ENCODE results near the gene SEMA3E.

DNA sequence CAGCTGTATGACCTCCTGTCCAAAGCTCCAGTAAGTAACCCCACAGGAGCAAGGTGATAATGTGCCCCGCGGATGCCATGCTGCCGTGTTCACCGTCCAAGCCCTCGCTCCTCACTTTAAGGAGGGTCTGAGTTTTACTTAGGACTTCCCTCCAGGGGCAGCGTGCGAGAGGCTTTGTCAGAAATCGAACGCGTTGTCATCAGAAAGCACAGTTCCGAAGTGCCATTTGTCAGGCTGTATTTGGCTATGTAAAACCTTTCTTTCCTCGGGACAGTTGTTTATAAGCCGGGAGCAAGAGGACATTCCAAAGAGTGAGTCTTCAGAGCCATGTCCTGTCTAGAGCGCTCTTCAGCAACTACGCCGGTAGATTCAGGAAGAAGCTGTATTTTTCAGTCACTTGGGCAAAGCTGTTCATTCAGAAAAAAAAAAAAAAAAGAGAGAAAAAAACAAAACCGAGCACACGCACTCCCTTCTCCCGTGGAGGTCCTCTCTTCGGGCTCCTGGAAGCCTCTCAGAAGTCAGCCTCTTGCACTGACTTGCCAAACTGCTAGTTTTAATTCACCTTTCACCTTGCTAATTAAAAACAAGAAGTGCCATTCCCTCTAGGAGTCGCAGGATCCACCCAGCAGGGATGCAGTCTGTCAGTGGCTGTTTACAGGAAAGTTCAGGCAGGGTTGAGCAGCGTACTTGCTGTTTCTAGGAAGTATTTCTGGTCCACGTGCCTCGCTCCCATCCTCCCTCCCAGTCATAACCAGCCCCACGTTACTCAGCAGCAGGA is at the start of gene SEMA3E:
- TF ChIP-seq CTCF (IDR thresholded peaks at IDR 0.05; ENCODE audit: poor library complexity) = no peak
- no peak for TF ChIP-seq EZH2phosphoT487 (IDR thresholded peaks at IDR 0.05; ENCODE audit: low read depth, severe bottlenecking, unreplicated experiment)
- no peak for TF ChIP-seq EZH2 (IDR thresholded peaks at IDR 0.05; ENCODE audit: borderline replicate concordance)
